ENCODE results near the gene ADGRB2.

ADGRB2 gene

DNA sequence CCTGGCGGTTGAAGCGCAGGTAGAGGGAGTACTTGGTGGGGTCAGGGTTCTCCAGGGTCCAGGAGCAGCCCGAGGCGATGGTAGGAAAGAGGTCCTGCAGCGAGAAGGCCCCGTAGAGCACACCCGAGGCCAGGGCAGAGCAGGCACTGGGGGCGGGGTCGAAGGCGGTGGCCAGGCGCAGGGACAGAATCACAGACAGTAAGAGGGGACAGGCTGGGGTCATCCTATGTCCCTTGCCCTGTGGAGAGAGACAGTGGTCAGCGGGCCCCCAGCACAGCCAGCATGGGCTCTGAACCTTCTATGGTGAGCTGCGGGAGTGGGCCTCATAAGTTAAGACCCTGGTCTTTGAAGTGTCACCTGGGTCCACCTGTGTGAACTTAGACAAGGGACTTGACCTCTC, 7.6 kb downstream of the ADGRB2 start:
- H3K36me3 ChIP-seq = no peaks in the 10 kb centered on the region
- H3K9me3 ChIP-seq = no peaks in the 10 kb centered on the region
- peaks cover 0 to 7% of the 10 kb centered on the region in 2 experiments for H3K4me1 ChIP-seq (ENCODE audit: control insufficient read depth in 1 of 2, insufficient read depth in 1 of 2, low read depth in 1 of 2, low read length in 1 of 2)
- H3K4me3 ChIP-seq (ENCODE audit: low read depth in 1 of 2, low read length in 1 of 2) = no peak overlapping the region
- H3K27me3 ChIP-seq = peaks cover 65% of the 10 kb centered on the region
- H3K27ac ChIP-seq = no peak overlapping the region
- TF ChIP-seq, protein P1, sequence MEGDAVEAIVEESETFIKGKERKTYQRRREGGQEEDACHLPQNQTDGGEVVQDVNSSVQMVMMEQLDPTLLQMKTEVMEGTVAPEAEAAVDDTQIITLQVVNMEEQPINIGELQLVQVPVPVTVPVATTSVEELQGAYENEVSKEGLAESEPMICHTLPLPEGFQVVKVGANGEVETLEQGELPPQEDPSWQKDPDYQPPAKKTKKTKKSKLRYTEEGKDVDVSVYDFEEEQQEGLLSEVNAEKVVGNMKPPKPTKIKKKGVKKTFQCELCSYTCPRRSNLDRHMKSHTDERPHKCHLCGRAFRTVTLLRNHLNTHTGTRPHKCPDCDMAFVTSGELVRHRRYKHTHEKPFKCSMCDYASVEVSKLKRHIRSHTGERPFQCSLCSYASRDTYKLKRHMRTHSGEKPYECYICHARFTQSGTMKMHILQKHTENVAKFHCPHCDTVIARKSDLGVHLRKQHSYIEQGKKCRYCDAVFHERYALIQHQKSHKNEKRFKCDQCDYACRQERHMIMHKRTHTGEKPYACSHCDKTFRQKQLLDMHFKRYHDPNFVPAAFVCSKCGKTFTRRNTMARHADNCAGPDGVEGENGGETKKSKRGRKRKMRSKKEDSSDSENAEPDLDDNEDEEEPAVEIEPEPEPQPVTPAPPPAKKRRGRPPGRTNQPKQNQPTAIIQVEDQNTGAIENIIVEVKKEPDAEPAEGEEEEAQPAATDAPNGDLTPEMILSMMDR (IDR thresholded peaks at IDR 0.05) = no peak

DNA sequence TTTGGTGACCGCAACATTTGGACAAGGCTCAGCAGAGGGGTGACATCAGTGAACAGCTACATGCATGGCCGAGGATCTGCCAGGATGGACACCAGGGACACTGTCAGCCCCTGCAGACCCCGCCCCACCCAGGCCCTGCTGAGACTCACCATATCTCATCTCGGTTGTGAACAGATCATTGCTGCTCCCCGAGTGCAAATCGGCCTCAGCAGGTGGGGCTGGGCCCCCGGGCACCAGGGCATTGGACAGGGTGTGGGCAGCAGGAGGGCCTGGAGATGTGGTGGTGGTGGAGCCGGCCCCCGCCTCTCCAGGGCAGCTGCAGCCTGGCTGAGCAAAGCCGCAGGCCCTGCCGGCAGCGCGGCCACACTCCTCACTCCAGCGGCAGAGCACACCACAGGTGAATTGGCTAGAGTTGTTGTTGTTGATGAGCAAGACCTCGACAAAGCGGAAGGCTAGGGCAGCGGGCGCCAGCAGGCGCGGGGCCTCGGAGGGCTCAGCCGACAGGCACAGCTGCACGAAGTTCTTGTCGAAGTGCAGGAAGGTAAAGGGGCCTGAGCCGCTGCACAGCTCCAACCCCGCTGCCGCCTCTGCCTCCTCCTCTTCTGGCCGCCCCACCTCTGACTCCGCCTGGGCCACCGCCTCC, 8.2 kb downstream of the ADGRB2 start:
- Histone ChIP-seq H3K27me3 (peaks cover 65% of the 10 kb centered on the region), H3K9me3 (no peaks in the 10 kb centered on the region), H3K4me1 (ENCODE audit: control insufficient read depth in 1 of 2, insufficient read depth in 1 of 2, low read depth in 1 of 2, low read length in 1 of 2) (peaks cover 2 to 7% of the 10 kb centered on the region in 2 experiments), H3K36me3 (no peaks in the 10 kb centered on the region), H3K27ac (no peak overlapping the region), H3K4me3 (ENCODE audit: low read depth in 1 of 2, low read length in 1 of 2) (no peak overlapping the region)
- TF ChIP-seq, protein P1 (IDR thresholded peaks at IDR 0.05) = no peak

DNA sequence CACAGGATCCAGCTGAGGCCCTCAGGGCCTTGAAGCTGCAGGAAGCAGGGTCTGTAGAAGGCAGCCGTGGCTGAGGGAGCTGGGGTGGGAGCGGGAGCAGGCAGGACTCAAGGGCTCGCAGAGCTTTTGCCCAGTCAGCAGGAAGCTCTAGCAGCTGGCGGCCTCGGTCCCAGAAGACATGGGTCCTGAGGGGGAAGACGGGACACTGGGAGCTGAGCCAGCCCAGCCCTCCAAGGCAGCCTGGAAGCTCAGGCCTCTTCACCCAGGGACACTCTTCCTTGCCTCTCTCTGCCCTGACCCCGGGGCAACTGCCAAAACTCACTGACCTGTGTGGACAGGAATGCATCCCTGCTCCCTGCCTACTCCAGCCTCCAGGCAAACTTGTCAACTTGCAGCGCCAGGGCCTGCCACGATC, 8.9 kb downstream of the ADGRB2 start:
- Histone ChIP-seq H3K4me1 (ENCODE audit: control insufficient read depth in 1 of 2, insufficient read depth in 1 of 2, low read depth in 1 of 2, low read length in 1 of 2) (peaks cover 10 to 11% of the 10 kb centered on the region in 2 experiments), H3K27me3 (peaks cover 65% of the 10 kb centered on the region), H3K36me3 (no peaks in the 10 kb centered on the region), H3K27ac (no peak overlapping the region), H3K4me3 (ENCODE audit: low read depth in 1 of 2, low read length in 1 of 2) (no peak overlapping the region), H3K9me3 (no peaks in the 10 kb centered on the region)
- TF ChIP-seq, protein P1 (IDR thresholded peaks at IDR 0.05) = no peak

DNA sequence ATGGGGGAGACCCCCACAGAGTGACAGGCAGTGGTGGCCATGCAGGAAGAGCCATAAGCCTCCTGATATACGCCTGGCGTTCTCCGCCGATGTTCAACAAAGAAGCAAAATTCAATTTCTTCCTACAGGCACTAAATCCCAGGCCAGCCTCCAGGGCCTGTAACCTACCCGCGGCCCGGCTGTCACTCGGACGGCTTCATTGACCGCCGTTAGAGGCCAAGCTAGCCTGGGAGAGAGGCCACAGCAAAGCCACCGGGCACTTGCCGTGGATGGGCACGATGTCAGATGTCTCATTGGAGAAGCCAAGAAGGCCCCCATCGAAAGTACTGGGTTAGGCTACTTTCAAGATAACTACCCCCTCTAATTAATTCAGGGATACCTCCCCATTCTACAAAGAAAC, 9.7 kb downstream of the ADGRB2 start:
- Histone ChIP-seq H3K27me3 (peaks cover 65% of the 10 kb centered on the region), H3K36me3 (no peaks in the 10 kb centered on the region), H3K9me3 (no peaks in the 10 kb centered on the region), H3K27ac (no peak overlapping the region), H3K4me1 (ENCODE audit: control insufficient read depth in 1 of 2, insufficient read depth in 1 of 2, low read depth in 1 of 2, low read length in 1 of 2) (peaks cover 11 to 14% of the 10 kb centered on the region in 2 experiments), H3K4me3 (ENCODE audit: low read depth in 1 of 2, low read length in 1 of 2) (no peak overlapping the region)
- TF ChIP-seq, protein P1 (IDR thresholded peaks at IDR 0.05) = no peak

DNA sequence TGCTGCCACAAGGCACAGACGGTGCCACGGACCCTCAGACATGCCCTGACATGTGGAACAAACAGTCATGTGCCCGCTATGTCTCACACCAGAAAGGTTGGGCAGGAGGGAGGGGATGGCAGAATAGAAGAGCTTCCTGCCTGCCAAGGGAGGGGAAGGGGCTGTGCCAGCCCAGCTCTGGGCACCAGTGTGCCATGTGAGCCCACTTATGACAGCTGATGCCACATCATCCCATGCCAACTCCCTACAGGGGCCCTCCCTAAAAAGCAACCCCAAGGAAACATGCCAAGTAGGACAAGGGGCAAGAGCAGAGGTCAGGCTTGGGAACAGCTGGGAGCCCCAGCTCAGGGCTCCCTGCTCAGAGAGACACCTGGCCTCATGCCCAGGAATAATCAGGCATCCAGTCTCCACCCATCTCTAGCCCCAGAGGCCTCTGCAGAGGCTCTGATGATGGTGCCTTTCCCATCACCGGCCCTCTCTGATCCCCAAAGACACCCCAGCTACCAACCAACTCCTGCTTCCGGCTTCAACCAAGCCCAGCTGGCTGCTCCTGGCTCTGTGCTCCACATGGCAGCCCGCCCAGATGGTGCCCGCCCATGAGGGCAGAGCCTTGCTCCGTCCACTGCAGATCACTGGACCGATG, 10.3 kb downstream of the ADGRB2 start:
- Histone ChIP-seq H3K27me3 (peaks cover 65% of the 10 kb centered on the region), H3K27ac (no peak overlapping the region), H3K4me3 (ENCODE audit: low read depth in 1 of 2, low read length in 1 of 2) (no peak overlapping the region), H3K9me3 (no peaks in the 10 kb centered on the region), H3K36me3 (no peaks in the 10 kb centered on the region), H3K4me1 (ENCODE audit: control insufficient read depth in 1 of 2, insufficient read depth in 1 of 2, low read depth in 1 of 2, low read length in 1 of 2) (peaks cover 11 to 14% of the 10 kb centered on the region in 2 experiments)
- TF ChIP-seq, protein P1 (IDR thresholded peaks at IDR 0.05) = no peak

Data from neutrophil (primary cell).